ENCODE results near the gene COG5.

COG5 gene

DNA sequence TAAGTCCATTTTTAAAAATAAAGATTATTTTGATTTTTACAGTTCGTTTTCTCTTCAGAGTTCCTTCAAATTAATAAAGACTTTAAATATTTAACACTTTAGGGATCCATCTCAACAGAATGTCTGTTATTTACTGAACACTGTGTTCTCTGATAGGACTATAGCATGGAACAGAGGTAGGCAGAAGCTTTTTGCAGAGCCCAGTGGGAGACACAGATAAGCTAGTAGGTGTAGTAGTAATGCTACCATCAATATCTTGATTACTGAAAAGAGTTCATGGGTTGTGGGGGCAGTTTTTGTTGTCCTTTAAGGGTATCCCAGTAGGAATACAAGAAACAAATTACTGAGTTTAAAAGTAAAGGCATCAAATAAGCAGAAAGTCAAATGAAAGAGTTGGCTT, 254.4 kb downstream of the COG5 start:
- Mint-ChIP-seq H3K4me1 (no peaks in the 10 kb centered on the region), H3K9me3 (peaks cover 5% of the 10 kb centered on the region), H3K4me3 (no peak overlapping the region), H3K27me3 (no peaks in the 10 kb centered on the region), H3K36me3 (ENCODE audit: low read depth) (peaks cover 10% of the 10 kb centered on the region), H3K27ac (no peak overlapping the region)
- DNase-seq (no peak), ATAC-seq (no peak)

DNA sequence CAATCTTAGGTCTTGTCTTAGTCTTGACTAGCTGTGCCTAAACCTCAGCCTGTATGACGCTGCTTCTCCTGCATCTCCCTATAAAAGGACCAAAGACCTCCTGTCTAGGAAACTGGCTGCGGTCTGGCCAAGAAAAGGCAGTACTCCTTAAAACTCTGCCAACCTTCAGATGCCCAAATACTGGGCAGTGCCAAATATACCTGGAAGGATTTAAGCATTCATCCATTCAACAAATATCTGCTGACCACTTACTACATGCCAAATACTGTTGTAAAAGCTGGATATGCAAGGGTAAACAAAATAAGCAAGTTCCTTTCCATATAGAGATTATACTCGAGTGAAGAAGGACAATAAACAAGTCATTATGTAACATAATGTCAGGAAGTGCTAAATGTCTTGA, 259.1 kb downstream of the COG5 start:
- no peak overlapping the region for H3K4me3 Mint-ChIP-seq
- ATAC-seq (no peak), DNase-seq (no peak)
- no peak overlapping the region for H3K27ac Mint-ChIP-seq
- no peaks in the 10 kb centered on the region for H3K27me3 Mint-ChIP-seq
- peaks cover 5% of the 10 kb centered on the region for H3K9me3 Mint-ChIP-seq
- H3K4me1 Mint-ChIP-seq: no peaks in the 10 kb centered on the region
- peaks cover 11% of the 10 kb centered on the region for H3K36me3 Mint-ChIP-seq (ENCODE audit: low read depth)

DNA sequence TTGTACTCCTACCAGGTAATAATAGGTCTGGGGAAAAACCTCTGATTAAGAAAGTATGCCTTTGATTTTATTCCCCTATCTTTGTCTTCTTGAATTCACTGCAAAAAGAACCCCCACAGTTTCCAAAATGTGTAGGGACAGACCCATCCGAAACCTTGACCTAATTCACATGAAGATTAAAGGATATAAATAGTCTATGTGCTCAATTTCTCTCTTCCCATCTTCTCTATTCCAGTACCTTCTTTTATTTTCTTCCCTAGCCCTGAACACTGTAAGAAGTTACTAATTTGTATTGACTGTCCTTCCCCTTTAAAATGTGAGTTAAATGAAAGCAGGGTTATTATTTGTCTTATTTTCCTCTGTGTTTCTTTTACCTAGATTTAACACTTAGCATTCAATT, 259.7 kb downstream of the COG5 start:
- H3K4me1 Mint-ChIP-seq: no peaks in the 10 kb centered on the region
- no peaks in the 10 kb centered on the region for H3K27me3 Mint-ChIP-seq
- ATAC-seq: no peak
- no peak for DNase-seq
- no peak overlapping the region for H3K27ac Mint-ChIP-seq
- peaks cover 5% of the 10 kb centered on the region for H3K9me3 Mint-ChIP-seq
- H3K36me3 Mint-ChIP-seq (ENCODE audit: low read depth): peaks cover 11% of the 10 kb centered on the region
- no peak overlapping the region for H3K4me3 Mint-ChIP-seq

DNA sequence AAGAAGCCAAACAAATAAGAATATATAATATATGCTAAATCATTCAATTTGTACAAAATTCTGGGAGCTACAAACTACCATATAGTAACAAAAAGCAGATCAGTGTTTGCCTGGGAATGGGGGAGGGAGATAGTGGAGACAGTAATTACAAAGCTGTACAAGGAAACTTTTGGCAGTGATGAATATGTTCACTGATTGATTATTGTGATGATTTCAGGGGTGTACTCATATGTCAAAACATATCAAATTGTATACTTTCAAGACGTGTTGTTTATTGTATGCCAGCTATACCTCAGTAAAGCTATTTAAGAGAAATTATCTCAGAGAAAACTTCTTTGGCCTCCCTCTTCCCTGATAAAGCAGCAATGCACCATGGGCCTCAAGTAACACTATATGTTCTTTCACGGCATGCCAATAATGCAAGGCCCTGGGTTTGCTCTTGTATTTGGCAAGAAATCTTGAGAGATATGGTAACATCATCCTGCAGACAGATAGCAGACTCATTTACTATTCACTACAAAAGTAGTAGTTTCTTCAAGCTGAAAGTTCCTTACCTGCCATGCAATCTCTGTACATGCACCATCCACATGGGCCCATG, 261.4 kb downstream of the COG5 start:
- no peak for ATAC-seq
- Mint-ChIP-seq H3K27me3 (no peaks in the 10 kb centered on the region), H3K9me3 (peaks cover 5% of the 10 kb centered on the region), H3K4me3 (no peak overlapping the region), H3K36me3 (ENCODE audit: low read depth) (peaks cover 14% of the 10 kb centered on the region), H3K4me1 (no peaks in the 10 kb centered on the region), H3K27ac (no peak overlapping the region)
- DNase-seq: no peak

DNA sequence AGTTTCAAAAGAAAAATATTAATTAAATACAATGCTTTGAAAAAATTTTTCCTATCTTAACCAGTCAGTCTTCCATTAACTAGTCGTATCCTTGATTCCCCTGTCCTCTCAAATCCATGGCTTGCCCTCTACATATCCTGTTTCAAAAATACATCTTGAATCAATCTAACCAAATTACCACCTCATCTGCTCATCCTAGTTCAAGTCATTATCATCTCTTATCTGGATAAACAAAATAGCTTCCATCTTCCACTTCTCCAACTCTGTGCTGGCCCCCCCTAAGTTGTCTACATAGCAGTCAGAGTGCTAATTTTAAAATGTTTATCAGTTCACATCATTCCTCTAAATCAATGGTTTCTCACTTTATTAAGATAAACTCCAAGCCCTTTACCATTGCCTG, 269.5 kb downstream of the COG5 start:
- H3K4me1 Mint-ChIP-seq: no peaks in the 10 kb centered on the region
- no peaks in the 10 kb centered on the region for H3K27me3 Mint-ChIP-seq
- peaks cover 26% of the 10 kb centered on the region for H3K36me3 Mint-ChIP-seq (ENCODE audit: low read depth)
- no peak for ATAC-seq
- no peak overlapping the region for H3K4me3 Mint-ChIP-seq
- no peak overlapping the region for H3K27ac Mint-ChIP-seq
- no peak for DNase-seq
- no peaks in the 10 kb centered on the region for H3K9me3 Mint-ChIP-seq

DNA sequence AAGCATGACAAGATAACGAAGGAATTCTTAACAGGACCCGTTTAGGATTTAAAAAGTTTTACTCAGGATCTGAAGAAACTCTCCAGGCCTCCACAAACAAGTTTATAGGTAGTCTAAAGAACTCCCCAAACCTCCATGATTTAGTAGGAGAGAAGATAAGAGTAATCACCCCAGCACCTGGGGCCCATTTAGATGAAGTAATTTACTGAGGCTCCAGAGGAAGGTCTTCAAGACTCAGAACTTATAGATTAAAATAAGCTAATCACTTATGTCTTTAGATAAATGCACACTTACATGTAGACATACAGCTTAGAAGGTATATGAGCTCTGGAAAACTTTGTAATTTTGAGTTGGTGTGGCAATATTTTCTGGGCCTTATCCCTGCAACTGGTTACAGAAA, 271.1 kb downstream of the COG5 start:
- peaks cover 29% of the 10 kb centered on the region for H3K36me3 Mint-ChIP-seq (ENCODE audit: low read depth)
- H3K4me1 Mint-ChIP-seq: no peaks in the 10 kb centered on the region
- ATAC-seq (no peak), DNase-seq (no peak)
- H3K27me3 Mint-ChIP-seq: no peaks in the 10 kb centered on the region
- H3K27ac Mint-ChIP-seq: no peak overlapping the region
- H3K9me3 Mint-ChIP-seq: no peaks in the 10 kb centered on the region
- H3K4me3 Mint-ChIP-seq: no peak overlapping the region

DNA sequence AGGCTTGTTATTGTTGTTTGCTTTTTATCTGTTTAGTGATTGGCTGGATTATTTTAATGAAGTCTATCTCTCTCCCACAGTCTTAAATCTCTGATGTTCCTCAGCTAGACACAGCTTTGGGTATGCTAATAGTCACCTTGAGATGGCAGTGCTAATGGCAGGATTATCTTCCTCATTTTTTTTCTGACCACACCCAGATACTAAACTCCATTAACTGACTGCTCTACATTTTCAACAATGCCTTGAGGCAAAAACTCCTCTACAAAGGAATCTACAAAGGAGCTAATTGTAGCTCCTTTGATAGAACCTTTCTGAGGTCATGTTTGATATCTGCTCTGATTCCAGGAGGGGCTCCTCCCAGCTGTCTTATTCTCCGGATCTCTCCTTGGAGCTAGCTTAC, 272.3 kb downstream of the COG5 start:
- no peak for DNase-seq
- no peaks in the 10 kb centered on the region for H3K9me3 Mint-ChIP-seq
- no peak overlapping the region for H3K4me3 Mint-ChIP-seq
- H3K4me1 Mint-ChIP-seq: no peaks in the 10 kb centered on the region
- no peak for ATAC-seq
- H3K27me3 Mint-ChIP-seq: no peaks in the 10 kb centered on the region
- peaks cover 30% of the 10 kb centered on the region for H3K36me3 Mint-ChIP-seq (ENCODE audit: low read depth)
- no peak overlapping the region for H3K27ac Mint-ChIP-seq

DNA sequence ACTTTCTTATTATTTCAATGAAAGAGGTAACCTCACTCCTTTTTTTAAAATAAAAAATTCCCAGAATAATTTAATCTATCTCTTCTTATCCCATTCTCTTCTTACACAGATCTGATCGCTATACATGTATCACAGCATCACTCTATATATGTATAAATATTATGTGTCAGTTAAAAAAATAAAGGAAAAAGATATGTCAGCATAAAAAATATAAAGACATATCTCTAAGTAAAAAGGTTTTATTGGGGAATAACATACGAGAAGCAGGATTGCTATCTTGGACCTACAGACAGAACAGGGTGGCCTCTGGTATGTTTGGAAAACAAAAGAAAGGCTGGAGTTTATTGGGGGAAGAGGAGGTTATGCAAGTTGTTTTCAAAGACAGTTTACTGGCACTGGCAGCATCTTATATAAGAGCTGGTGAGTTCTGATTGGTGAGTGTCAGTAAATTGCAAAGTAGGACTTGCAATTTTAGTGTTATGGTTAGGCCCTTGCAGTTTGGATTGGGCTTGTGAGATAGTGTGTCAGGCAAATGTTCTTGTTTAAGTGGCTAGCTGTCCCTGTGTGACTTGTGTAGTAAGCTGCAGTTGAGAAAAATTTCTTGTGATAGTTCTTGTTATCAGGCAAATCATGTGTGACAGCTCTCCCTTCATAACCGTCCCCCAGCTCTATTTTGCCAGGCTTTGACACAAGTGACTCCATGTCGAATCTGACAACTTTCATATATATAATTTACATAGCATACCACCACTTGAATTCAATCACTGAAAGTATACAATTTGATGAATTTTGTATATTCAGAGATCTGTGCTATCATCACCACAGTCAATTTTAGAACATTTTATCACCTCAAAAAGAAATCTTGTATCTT, 276.7 kb downstream of the COG5 start:
- H3K27me3 Mint-ChIP-seq: no peaks in the 10 kb centered on the region
- H3K36me3 Mint-ChIP-seq (ENCODE audit: low read depth): peaks cover 23% of the 10 kb centered on the region
- no peaks in the 10 kb centered on the region for H3K4me1 Mint-ChIP-seq
- H3K9me3 Mint-ChIP-seq: no peaks in the 10 kb centered on the region
- ATAC-seq: no peak
- no peak overlapping the region for H3K27ac Mint-ChIP-seq
- H3K4me3 Mint-ChIP-seq: no peak overlapping the region
- no peak for DNase-seq

DNA sequence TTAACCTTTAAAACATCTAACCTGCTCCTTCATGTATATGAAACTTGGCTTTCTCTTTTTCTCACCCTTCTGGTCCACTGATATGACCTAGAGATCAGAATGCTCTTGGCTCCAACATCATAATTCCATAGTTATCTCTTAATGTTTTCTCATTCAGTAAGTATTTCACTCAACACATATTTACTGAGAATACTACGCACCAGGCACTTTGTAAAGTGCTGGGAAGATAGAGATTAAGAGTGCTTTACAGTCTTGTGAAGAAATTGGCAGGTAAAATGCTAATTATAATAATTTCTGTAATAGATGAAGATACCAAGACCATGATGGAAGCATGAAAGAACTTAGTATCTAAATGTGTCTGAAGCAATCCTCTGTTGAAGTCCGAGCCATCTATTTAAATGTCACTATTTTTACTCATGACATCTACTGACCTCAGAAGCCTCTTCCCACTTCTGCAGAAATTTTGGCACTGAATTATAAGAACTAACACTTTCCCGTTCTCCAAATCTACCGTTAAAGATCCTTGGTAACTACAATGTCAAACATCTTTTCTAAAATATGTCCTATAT, 278.7 kb downstream of the COG5 start:
- H3K27me3 Mint-ChIP-seq: no peaks in the 10 kb centered on the region
- H3K27ac Mint-ChIP-seq: no peak overlapping the region
- H3K4me1 Mint-ChIP-seq: no peaks in the 10 kb centered on the region
- no peak for DNase-seq
- no peaks in the 10 kb centered on the region for H3K9me3 Mint-ChIP-seq
- peaks cover 15% of the 10 kb centered on the region for H3K36me3 Mint-ChIP-seq (ENCODE audit: low read depth)
- ATAC-seq: no peak
- no peak overlapping the region for H3K4me3 Mint-ChIP-seq

DNA sequence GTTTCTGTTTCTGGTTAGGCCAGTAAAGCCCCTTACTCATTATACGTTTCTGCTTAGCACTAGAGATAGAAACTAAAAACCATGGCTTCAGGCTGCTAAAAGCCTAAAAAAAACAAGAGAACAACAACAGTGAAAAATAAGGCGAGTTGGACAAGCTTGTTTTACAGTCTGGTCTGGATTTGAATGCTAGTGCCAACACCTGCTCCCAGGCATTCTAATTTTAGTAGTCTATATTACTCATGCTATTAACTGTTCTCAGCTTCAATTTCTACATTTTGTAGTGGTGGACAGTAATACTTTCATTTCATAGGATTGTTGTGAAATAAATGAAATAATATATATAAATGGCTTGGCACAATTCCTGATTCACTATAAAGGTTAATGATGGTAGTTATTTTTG, 286.4 kb downstream of the COG5 start:
- no peaks in the 10 kb centered on the region for H3K9me3 Mint-ChIP-seq
- H3K4me1 Mint-ChIP-seq: peaks cover 6% of the 10 kb centered on the region
- no peaks in the 10 kb centered on the region for H3K27me3 Mint-ChIP-seq
- ATAC-seq: no peak
- H3K4me3 Mint-ChIP-seq: no peak overlapping the region
- H3K27ac Mint-ChIP-seq: no peak overlapping the region
- peaks cover 17% of the 10 kb centered on the region for H3K36me3 Mint-ChIP-seq (ENCODE audit: low read depth)
- DNase-seq: no peak

DNA sequence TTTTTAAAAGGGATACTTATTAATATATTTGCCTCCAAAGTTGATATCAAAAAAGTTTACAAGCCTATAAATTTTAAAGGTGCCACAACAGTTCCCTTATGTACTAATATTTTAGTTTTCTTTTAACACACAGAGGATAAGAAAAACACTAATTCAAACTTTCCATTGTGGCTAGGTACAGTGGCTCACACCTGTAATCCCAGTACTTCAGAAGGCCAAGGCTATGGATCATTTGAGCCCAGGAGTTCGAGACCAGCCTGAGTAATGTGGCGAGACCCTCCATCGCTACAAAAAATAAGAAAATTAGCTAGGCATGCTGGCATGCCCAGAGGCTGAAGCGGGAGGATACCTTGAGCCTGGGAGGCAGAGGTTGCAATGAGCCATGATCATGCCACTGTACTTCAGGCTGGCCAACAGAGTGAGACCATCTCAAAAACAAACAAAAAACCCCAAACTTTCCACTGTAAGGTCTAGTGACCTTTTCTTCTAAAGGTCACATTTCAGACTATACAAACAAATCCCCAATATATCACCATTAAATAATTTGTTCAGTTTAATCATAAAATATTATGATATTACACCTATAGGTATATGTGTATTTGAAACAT, 287.4 kb downstream of the COG5 start:
- Mint-ChIP-seq H3K27ac (no peak overlapping the region), H3K36me3 (ENCODE audit: low read depth) (peaks cover 15% of the 10 kb centered on the region), H3K4me3 (no peak overlapping the region), H3K27me3 (no peaks in the 10 kb centered on the region), H3K4me1 (peaks cover 6% of the 10 kb centered on the region), H3K9me3 (no peaks in the 10 kb centered on the region)
- ATAC-seq (no peak), DNase-seq (no peak)

DNA sequence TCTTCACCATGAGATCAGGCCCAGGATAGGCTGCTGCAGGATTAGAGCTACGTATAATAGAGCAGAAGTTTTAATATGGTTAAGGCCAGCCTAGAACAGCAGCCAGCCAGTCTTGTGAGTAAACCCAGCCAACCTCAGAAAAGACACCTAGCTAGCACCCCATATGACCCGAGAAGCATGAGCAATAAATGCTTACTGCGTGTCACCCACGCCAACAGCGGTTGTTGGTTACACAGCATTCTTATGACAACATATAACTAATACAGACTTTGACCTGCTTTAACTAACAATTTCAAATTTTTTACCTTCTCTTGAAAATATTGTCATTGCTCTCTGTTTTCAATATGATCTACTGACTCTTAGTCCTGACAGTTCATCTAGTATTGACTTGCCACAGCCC, 289.2 kb downstream of the COG5 start:
- H3K27me3 Mint-ChIP-seq: no peaks in the 10 kb centered on the region
- peaks cover 13% of the 10 kb centered on the region for H3K36me3 Mint-ChIP-seq (ENCODE audit: low read depth)
- no peak overlapping the region for H3K4me3 Mint-ChIP-seq
- no peak for ATAC-seq
- DNase-seq: no peak
- H3K9me3 Mint-ChIP-seq: no peaks in the 10 kb centered on the region
- peaks cover 6% of the 10 kb centered on the region for H3K4me1 Mint-ChIP-seq
- H3K27ac Mint-ChIP-seq: no peak overlapping the region

DNA sequence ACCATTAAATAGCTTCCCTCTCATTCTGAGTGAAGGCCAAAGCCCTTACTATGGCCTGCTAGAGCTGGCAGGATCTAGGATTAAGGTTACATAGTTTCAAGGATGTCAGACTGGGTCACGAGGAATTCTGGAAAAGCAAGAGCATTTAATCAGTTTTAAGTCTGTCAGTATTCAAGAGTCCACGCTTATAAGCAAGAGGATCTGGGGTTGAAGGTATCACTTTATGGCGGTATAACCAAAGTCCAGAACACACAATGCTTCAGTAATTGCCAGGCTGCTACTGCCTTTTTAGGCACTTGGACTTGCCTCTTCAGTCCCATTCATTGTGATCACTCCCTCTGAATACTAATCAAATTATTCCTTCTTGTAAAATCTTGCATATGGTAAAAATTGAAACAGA, 293.9 kb downstream of the COG5 start:
- DNase-seq: no peak
- H3K27me3 Mint-ChIP-seq: no peaks in the 10 kb centered on the region
- peaks cover 4% of the 10 kb centered on the region for H3K36me3 Mint-ChIP-seq (ENCODE audit: low read depth)
- H3K9me3 Mint-ChIP-seq: no peaks in the 10 kb centered on the region
- ATAC-seq: no peak
- H3K27ac Mint-ChIP-seq: no peak overlapping the region
- no peaks in the 10 kb centered on the region for H3K4me1 Mint-ChIP-seq
- no peak overlapping the region for H3K4me3 Mint-ChIP-seq

DNA sequence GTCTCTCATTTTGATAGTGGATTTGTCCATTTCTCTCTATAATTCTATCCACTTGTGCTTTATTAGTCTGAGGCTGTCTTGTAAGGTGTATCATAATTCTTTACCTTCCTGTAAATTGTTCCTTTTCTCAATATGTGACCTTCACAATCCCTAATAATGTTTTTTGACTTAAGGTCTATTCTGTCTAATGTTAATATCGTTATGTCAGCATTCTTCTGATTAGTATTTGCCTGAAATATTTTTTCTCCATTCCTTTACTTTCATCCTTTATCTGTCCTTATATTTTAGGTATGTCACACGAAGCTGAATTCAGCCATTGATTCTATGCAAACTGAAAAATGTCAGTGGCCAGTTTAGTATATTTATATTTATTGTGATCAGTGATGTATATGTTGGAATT, 295.1 kb downstream of the COG5 start:
- H3K4me1 Mint-ChIP-seq: no peaks in the 10 kb centered on the region
- no peaks in the 10 kb centered on the region for H3K27me3 Mint-ChIP-seq
- no peak overlapping the region for H3K27ac Mint-ChIP-seq
- H3K9me3 Mint-ChIP-seq: no peaks in the 10 kb centered on the region
- ATAC-seq (no peak), DNase-seq (no peak)
- peaks cover 3% of the 10 kb centered on the region for H3K36me3 Mint-ChIP-seq (ENCODE audit: low read depth)
- no peak overlapping the region for H3K4me3 Mint-ChIP-seq

DNA sequence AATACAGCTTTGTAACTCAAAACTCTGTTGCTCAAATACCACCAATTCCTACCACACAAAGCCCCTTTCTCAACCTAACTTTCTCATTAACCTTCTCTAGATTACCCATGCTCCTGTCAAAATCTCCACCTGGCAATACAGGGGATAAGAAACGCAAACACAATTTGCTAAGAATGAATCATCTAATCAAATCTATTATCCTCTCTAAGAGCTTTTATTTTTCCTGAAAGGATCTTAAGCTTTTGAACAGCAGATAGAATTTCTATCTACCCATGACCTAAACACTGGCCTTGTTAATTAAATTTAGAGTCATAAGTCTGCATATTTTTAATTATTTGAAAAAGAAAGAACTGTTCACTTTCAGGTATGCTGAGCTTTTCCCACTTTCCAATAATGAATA, 296.6 kb downstream of the COG5 start:
- H3K36me3 Mint-ChIP-seq (ENCODE audit: low read depth): peaks cover 6% of the 10 kb centered on the region
- H3K9me3 Mint-ChIP-seq: no peaks in the 10 kb centered on the region
- H3K4me3 Mint-ChIP-seq: no peak overlapping the region
- H3K27me3 Mint-ChIP-seq: no peaks in the 10 kb centered on the region
- H3K27ac Mint-ChIP-seq: no peak overlapping the region
- H3K4me1 Mint-ChIP-seq: no peaks in the 10 kb centered on the region
- DNase-seq (no peak), ATAC-seq (no peak)

Measured in activated naive CD8-positive, alpha-beta T cell treated with anti-CD3 and anti-CD28 coated beads, Interleukin-2, amount 50 U/mL, for 24 hours (primary cell).